Fibroblast of mammary gland (primary cell): ENCODE measurements around the gene THYN1.

Source experiments
- DNase-seq: peaks from one replicate; pipeline ENCODE4 v3.0.0-alpha.2; 2010; ENCODE audit warnings: low read depth
- H3K4me3 ChIP-seq: 2 replicates; pipeline ENCODE4 v1.5.1; 2011; ENCODE audit warnings: low read depth, mild to moderate bottlenecking, low read length, moderate library complexity; ENCODE audit not compliant: control insufficient read depth
- TF ChIP-seq, protein P1 (sequence below): conservative IDR thresholded peaks from 2 replicates; pipeline ENCODE4 v1.5.1; 2011; ENCODE audit warnings: low read depth, low read length, inconsistent platforms; ENCODE audit not compliant: control insufficient read depth, insufficient read depth

Gene THYN1

DNA sequence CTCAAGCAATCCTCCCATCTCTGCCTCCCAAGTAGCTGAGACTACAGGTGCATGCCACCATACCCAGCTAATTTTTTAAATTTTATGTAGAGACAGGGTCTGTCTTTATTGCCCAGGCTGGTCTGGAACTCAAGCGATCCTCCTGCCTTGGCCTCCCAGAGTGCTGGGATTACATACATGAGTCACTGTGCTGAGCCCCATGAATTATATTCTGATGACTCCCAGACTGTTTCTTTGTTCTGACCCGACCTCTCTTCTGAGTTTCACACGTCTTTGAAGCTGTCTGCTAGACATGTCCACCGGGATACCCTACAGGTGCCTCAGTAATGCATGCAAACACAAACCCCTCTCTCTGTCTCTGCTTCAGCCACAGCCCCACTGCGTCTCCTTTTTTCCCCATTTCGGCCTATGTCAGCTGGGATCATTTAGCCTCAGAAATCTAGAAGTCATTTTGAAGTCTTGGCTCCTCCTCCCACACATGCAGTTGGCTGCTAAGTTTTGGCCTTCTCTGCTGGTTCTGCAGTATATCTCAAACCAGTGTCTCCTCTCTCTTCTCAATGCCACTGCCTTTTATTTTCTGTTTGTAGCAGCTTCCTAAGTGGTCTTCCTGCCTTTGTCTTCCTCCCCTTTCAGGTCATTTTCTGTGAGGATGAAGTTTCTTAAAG is 23.9 kb downstream of the THYN1 start:
- H3K4me3 ChIP-seq, result no peak overlapping the region
- TF ChIP-seq, protein P1, sequence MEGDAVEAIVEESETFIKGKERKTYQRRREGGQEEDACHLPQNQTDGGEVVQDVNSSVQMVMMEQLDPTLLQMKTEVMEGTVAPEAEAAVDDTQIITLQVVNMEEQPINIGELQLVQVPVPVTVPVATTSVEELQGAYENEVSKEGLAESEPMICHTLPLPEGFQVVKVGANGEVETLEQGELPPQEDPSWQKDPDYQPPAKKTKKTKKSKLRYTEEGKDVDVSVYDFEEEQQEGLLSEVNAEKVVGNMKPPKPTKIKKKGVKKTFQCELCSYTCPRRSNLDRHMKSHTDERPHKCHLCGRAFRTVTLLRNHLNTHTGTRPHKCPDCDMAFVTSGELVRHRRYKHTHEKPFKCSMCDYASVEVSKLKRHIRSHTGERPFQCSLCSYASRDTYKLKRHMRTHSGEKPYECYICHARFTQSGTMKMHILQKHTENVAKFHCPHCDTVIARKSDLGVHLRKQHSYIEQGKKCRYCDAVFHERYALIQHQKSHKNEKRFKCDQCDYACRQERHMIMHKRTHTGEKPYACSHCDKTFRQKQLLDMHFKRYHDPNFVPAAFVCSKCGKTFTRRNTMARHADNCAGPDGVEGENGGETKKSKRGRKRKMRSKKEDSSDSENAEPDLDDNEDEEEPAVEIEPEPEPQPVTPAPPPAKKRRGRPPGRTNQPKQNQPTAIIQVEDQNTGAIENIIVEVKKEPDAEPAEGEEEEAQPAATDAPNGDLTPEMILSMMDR, result no peak
- peak; percentile 49 for DNase-seq

DNA sequence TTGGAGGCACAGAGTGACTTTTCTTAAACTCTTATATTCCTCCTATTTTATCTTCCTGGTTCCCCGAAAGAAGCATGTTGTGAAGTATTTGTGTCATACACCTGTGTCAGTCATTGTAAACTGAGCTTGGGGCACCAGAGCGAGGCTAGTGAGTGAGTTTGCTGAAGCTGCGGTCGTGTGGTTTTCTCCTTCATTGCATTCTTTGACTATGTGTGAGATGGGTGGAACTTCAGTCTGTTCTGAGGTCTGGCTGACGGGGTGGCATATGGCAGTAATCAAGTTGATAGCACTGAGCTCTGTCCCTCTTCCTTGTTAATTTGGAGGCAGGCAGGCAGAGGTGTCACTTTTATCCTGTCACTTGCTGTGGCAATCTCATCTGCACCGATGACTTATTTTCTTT is 24.5 kb downstream of the THYN1 start:
- TF ChIP-seq, protein P1, result no peak
- no peak overlapping the region for H3K4me3 ChIP-seq
- no peak for DNase-seq

DNA sequence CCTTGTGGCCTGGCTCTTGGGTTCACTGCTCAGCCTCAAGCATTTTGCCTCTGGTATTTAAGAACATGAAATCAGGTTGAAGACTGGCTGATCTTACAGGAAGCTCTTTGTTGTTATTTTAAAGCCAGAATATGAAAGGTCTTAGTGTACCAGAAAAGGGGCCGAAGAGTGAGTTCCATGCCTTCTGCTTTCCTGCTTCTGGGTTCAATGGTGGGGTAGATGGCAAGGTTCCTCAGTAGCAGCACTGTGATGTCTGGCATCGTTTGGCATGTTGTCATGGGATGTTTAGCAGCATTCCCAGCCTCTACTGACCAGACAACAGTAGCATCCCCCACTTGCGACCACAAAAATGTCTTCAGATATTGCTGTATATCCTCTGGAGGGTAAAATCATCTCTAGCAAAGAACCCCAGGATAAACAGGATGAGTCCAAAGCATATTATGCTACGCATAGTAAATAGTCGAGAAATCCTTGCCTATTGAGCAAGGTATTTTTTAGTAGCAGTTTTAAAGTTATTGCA is 26.3 kb downstream of the THYN1 start:
- TF ChIP-seq, protein P1, result no peak
- no peak for DNase-seq
- H3K4me3 ChIP-seq, result no peak overlapping the region

DNA sequence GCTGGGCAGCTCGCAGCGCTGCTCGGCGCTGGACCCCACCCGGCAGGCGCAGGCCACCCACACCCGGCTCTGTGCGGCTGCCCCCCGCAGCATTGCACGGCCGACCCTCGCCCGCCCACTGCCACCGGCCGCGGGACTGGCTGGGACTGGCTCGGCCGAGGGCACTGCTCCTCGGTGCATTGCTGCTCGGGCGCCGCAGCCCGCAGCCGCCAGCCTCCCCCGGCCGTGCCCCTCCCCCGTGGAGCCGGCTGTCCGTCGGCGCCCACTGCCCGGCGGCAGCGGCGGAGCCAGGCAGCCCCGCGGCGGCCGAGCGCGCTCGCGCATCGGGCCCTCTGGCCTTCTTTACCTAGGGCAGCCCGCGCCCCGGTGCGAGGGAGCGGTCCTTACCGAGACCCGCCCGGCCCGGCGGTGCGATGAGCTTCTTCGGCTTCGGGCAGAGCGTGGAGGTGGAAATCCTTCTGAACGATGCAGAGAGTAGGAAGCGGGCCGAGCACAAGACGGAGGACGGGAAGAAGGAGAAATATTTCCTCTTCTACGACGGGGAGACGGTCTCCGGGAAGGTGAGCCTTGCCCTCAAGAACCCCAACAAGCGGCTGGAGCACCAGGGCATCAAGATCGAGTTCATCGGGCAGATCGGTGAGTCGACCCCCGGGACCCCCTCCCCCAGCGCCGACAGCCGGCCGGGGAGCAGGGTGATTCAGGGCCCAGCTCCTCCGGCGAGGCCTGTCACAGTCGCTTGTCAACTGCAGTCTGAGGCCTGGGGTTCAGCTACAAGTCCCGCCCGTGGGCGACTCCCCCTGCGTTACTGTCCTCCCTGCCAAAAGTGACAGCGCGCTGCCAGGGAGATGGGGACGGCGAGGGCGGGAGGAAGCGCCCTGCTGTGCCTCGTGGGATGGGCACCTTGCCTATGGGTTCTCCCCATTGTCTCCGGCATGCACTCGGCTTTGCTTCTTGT is 28.2 kb downstream of the THYN1 start:
- H3K4me3 ChIP-seq, result peak overlapping the region; percentile 87
- no peak for DNase-seq
- TF ChIP-seq, protein P1, result no peak

DNA sequence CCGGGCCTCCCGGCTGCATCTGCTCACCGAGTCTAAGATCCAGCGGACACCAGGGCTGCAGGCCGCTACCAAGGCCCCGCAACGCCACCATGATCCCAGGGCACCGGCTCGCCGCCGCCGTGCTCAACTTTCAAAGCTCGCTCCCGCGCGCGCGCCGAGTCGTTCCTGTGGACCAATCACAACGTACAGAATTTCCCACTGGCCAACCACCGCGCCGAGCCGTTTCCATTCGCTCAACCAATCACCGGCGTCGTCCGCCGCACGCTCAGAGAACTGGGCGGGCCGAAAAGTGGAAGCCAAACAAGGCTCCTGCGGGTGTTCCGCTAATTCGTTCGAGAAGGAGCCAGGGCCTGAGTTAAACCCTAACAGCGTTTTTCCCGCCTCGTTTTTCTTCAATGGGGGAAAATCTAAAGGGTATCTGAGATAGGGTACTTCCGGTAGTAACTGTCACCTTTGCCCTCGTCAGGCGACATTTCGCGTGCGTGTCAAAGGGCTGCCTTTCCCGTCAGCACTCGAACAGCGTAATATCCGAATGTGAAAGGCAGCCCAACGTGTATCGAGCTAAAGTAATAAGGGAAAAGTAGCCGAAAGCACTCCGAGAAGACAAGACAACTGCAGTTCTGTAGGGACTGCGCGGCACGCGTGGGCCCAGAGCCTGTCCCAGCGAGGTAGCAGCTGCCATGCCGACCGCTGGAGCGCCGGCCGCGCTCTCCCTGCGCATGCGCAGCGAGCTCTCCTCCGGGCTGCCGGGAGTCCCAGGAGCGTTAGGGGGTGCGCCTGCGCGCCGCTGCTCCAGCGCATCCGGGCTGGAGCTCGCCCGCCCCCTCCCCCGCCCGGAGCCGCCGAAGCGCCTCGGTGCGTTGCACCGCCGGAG is 29.1 kb downstream of the THYN1 start, which contains the start of the genes NCAPD3 and VPS26B:
Gene NCAPD3, minus strand, starts transcription at position 132 of the 874 bp plus-strand sequence. Its CDS starts 41 bp downstream, at position 91.
Gene VPS26B, plus strand, starts transcription at position 836 of the 874 bp plus-strand sequence. CDS start 452 bp downstream, outside the sequence.
- peak within 1 kb of the TSS; percentile 87 for H3K4me3 ChIP-seq
- TF ChIP-seq, protein P1, result no peak
- peak; percentile 93 for DNase-seq

DNA sequence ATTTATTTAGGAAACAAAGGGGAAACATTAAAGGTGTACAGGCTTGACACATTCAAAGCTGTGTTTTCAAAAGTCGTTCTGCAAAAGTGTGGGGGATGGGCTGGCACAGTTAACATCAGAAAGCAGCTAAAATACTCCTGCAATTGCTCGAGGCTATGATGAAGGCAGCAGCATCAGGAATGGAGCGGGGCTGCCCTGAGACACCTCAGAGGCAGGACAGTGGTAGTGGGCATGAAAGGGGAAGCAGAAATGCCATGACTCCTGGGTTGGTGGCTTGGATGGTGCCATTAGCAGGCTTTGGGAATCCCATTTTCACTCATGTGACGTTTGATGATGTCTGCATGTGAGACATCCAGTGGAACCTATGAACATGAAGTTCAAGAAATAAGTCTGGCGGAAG is 30.0 kb downstream of the THYN1 start:
- H3K4me3 ChIP-seq, result peak overlapping the region; percentile 71
- TF ChIP-seq, protein P1, result no peak
- DNase-seq, result no peak
